Esophagus squamous epithelium (tissue), 5 donors: ENCODE measurements around the gene SPRED3. TPM values are rescaled to one million over a fixed set of nuclear protein-coding genes. Genes with fewer than 3 reads are reported as not detected.

Experiments used
- DNase-seq: peaks from one replicate; lab custom pipeline; 2025; lab: John Stamatoyannopoulos, UW
- H3K27ac ChIP-seq, 4 donors: fragments of 200-600 bp; sonication (generic); one replicate each; pipeline ENCODE4 v1.5.1; 2016 to 2019; ENCODE audit warnings: mild to moderate bottlenecking in 1 of 4
- H3K27me3 ChIP-seq, 4 donors: fragments of 200-600 bp; sonication (generic); 1 replicate in 3 of 4; 2 replicates in 1 of 4; pipeline versions ENCODE4 v1.5.1 to v1.6.0; 2017 to 2021; ENCODE audit warnings: antibody characterized with exemption in 1 of 4
- H3K36me3 ChIP-seq, 3 donors: fragments of 200-600 bp; sonication (generic); one replicate each; pipeline ENCODE4 v1.5.1; 2016 to 2019
- H3K4me1 ChIP-seq, 3 donors: fragments of 200-600 bp; sonication (generic); one replicate each; pipeline ENCODE4 v1.5.1; 2017 to 2019
- H3K4me3 ChIP-seq, 4 donors: fragments of 200-600 bp; sonication (generic); 1 replicate in 3 of 4; 2 replicates in 1 of 4; pipeline ENCODE4 v1.5.1; 2016 to 2019; ENCODE audit warnings: mild to moderate bottlenecking in 2 of 4, moderate library complexity in 1 of 4
- H3K9me3 ChIP-seq, 3 donors: fragments of 200-600 bp; sonication (generic); one replicate each; pipeline ENCODE4 v1.5.1; 2016 to 2019
- POLR2A ChIP-seq, 4 donors: fragments of 450-650 bp; IDR thresholded peaks; one replicate each; pipeline ENCODE4 v1.6.1; 2017; ENCODE audit warnings: antibody characterized with exemption in 4 of 4, mild to moderate bottlenecking in 4 of 4, moderate library complexity in 3 of 4
- WGBS, 2 donors: methylation state at CpG; one replicate each; pipeline ENCODE4 v1.1.5; 2018; 5-methylcytosine and 5-hydroxymethylcytosine counted together
- intact Hi-C: fragments of 100-400 bp; cut with DNase I; formaldehyde crosslinking; loops from one replicate; pipeline ENCODE4 v1.15.0; 2022
- total RNA-seq, 4 donors: library from RNA; depleted of rRNA; stranded (reverse); fragments of >200 nt; gene quantifications; one replicate each; pipeline ENCODE4 v1.1.0, GENCODE V29; 2016
- TF ChIP-seq, protein P1 (sequence below), 6 experiments: fragments of 450-650 bp in 4 of 6; fragments of 200-600 bp in 2 of 6; sonication (generic) in 2 of 6; IDR thresholded peaks; one replicate each; pipeline ENCODE4 v1.5.1; 2016 to 2019; ENCODE audit warnings: antibody characterized with exemption in 6 of 6, mild to moderate bottlenecking in 4 of 6, moderate library complexity in 4 of 6
- donor health status: DM: yes; HTN: yes; CAD: no.

Gene SPRED3
- total RNA-seq, 4 donors from 2014 or later: 0.15 to 0.38 (median 0.35) TPM; not detected in 1

DNA sequence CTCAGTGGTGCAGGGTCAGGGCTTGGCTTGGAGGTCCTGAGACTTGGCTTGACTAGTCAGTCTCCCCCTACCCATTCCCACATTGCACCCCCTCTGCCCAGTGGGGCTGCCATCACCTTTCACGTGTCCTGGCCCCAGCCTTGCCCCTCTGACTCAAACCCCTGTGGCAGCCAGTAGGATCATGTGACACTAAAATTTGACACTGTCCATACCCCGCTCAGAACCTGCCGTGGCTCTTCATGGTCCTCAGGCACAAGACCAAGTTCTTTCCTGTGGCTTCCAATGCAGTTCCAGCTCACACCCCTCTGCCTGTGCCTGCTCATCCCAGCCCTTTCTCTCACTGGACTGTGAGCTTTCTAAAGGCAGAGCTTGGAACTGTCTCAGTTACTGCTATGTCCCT is 11.9 kb upstream of the SPRED3 start:
- TF ChIP-seq, protein P1, sequence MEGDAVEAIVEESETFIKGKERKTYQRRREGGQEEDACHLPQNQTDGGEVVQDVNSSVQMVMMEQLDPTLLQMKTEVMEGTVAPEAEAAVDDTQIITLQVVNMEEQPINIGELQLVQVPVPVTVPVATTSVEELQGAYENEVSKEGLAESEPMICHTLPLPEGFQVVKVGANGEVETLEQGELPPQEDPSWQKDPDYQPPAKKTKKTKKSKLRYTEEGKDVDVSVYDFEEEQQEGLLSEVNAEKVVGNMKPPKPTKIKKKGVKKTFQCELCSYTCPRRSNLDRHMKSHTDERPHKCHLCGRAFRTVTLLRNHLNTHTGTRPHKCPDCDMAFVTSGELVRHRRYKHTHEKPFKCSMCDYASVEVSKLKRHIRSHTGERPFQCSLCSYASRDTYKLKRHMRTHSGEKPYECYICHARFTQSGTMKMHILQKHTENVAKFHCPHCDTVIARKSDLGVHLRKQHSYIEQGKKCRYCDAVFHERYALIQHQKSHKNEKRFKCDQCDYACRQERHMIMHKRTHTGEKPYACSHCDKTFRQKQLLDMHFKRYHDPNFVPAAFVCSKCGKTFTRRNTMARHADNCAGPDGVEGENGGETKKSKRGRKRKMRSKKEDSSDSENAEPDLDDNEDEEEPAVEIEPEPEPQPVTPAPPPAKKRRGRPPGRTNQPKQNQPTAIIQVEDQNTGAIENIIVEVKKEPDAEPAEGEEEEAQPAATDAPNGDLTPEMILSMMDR (IDR thresholded peaks at IDR 0.05): no peak
- no peak for TF ChIP-seq POLR2A (IDR thresholded peaks at IDR 0.05)
- H3K9me3 ChIP-seq: no peaks in the 10 kb centered on the region
- DNase-seq: no peak
- peaks cover 11 to 57% (median 13%) of the 10 kb centered on the region in 3 donors for H3K36me3 ChIP-seq
- 74% methylated on average over 3 of the region's 3 CpGs for WGBS, 2 donors
- peaks cover 11 to 31% (median 25%) of the 10 kb centered on the region in 3 donors for H3K4me1 ChIP-seq
- intact Hi-C loops: no loop called here
- no peak overlapping the region for H3K27ac ChIP-seq
- H3K4me3 ChIP-seq: no peak overlapping the region
- H3K27me3 ChIP-seq: no peaks in the 10 kb centered on the region

DNA sequence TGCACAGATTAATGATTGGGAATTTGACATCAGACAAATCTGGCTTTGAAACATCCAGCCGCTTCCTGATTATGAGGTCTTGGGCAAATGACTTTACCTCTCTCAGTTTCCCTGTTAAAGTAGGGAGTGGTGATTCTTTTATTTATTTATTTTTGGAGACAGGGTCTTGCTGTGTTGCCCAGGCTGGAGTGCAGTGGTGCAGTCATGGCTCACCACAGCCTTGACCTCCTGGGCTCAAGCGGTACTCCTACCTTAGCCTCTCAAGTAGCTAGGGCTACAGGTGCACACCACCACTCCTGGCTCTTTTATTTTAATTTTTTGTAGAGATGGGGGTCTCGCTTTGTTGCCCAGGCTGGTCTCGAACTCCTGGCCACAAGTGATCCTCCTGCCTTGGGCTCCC is 11.4 kb upstream of the SPRED3 start:
- WGBS, 2 donors: 93 to 95% methylated on average over 4 of the region's 4 CpGs
- no peak overlapping the region for H3K27ac ChIP-seq
- no peaks in the 10 kb centered on the region for H3K9me3 ChIP-seq
- peaks cover 15 to 61% (median 17%) of the 10 kb centered on the region in 3 donors for H3K36me3 ChIP-seq
- no peak for DNase-seq
- peaks cover 11 to 31% (median 25%) of the 10 kb centered on the region in 3 donors for H3K4me1 ChIP-seq
- no peaks in the 10 kb centered on the region for H3K27me3 ChIP-seq
- TF ChIP-seq, protein P1 (IDR thresholded peaks at IDR 0.05): no peak
- no peak for TF ChIP-seq POLR2A (IDR thresholded peaks at IDR 0.05)
- H3K4me3 ChIP-seq: no peak overlapping the region
- intact Hi-C loops: no loop called here

DNA sequence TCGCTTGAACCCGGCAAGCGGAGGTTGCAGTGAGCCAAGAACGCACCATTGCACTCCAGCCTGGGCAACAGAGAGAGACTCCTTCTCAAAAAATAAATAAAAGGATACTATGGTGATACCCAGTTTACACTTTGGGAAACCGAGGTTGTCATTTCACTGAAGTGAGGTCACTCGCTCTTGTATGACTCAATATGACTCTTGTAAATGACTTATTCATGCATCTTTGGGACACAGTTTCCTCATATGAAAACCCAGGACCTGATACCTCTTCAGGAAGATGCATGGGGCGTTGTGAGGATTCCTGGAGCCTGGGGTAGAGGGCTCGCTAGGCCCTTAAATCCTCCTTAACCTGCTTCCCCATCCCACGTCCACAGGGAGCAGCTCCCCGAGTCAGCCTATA is 9.6 kb upstream of the SPRED3 start:
- peaks cover 0 to 6% (median 0%) of the 10 kb centered on the region in 4 donors for H3K27me3 ChIP-seq
- intact Hi-C loops: no loop called here
- H3K27ac ChIP-seq: no peak overlapping the region
- 77 to 95% methylated on average over 8 to 10 of the region's 10 CpGs for WGBS, 2 donors
- H3K36me3 ChIP-seq: peaks cover 18 to 79% (median 32%) of the 10 kb centered on the region in 3 donors
- H3K9me3 ChIP-seq: no peaks in the 10 kb centered on the region
- no peak for DNase-seq
- TF ChIP-seq, protein P1 (IDR thresholded peaks at IDR 0.05): no peak
- no peak for TF ChIP-seq POLR2A (IDR thresholded peaks at IDR 0.05)
- no peak overlapping the region for H3K4me3 ChIP-seq
- H3K4me1 ChIP-seq: peaks cover 11 to 39% (median 22%) of the 10 kb centered on the region in 3 donors

DNA sequence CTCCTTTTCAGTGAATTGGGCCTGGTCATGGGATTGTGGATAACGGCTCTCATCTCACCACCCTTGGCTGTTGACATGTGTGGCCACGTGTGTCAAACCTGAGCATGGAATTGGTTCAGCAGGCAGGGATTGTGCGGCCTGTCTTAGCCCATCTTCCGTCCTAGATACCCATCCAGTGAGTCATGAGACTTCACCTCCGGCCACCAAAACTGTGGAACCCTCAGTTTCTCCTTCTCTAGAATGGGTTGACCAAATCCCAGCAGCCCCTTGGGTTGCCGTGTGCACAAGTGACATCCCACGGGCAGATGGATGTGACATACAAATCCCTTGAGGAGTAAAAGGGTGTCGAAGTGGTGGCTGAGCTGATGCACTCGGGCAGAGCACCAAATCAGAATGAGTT is 7.4 kb upstream of the SPRED3 start:
- intact Hi-C loops: no loop called here
- 74 to 94% methylated on average over 5 to 7 of the region's 9 CpGs for WGBS, 2 donors
- TF ChIP-seq POLR2A (IDR thresholded peaks at IDR 0.05): no peak
- TF ChIP-seq, protein P1 (IDR thresholded peaks at IDR 0.05): no peak
- no peak overlapping the region for H3K4me3 ChIP-seq
- H3K36me3 ChIP-seq: peaks cover 18 to 98% (median 32%) of the 10 kb centered on the region in 3 donors
- DNase-seq: no peak
- peaks cover 0 to 29% (median 0%) of the 10 kb centered on the region in 4 donors for H3K27me3 ChIP-seq
- no peaks in the 10 kb centered on the region for H3K9me3 ChIP-seq
- peaks cover 4 to 34% (median 11%) of the 10 kb centered on the region in 3 donors for H3K4me1 ChIP-seq
- no peak overlapping the region for H3K27ac ChIP-seq

DNA sequence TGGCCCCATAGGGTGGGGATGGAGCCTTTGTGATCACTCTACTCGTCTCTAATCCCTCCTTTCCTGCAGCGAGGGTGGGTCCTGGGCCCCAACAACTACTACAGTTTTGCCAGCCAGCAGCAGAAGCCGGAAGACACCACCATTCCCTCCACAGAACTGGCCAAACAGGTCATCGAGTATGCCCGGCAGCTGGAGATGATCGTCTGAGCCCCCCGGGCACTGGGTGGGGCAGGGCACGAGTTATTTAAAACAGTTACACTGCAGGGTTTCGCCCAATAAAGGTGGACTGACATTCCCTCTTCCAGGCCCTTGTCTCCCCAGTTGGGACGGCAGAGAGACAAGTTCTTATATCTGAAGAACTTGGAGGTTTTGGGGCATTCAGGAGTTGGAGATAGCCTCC is 5.3 kb upstream of the SPRED3 start:
- intact Hi-C loops: no loop called here
- TF ChIP-seq, protein P1 (IDR thresholded peaks at IDR 0.05): no peak
- TF ChIP-seq POLR2A (IDR thresholded peaks at IDR 0.05): no peak
- no peak overlapping the region for H3K27ac ChIP-seq
- DNase-seq: no peak
- 40 to 67% methylated on average over 1 to 8 of the region's 10 CpGs for WGBS, 2 donors
- H3K4me3 ChIP-seq: no peak overlapping the region
- H3K4me1 ChIP-seq: peaks cover 13 to 39% (median 20%) of the 10 kb centered on the region in 3 donors
- no peaks in the 10 kb centered on the region for H3K9me3 ChIP-seq
- H3K27me3 ChIP-seq: peaks cover 0 to 49% (median 0%) of the 10 kb centered on the region in 4 donors
- peaks cover 18 to 77% (median 32%) of the 10 kb centered on the region in 3 donors for H3K36me3 ChIP-seq
